Measurements from ENCODE around the gene MYH7B. TPM values are rescaled to one million over a fixed set of nuclear protein-coding genes. Genes with fewer than 3 reads are reported as not detected.

The MYH7B gene
- total and polyA plus RNA-seq, 2 donors (not counting 3 experiments of a cell fraction or from before 2014, with no cell fraction given): 0.03 TPM; not detected in 1

GRCh38 chr20:34970846-34971560 lies 15.3 kb downstream of the MYH7B start:
- intact Hi-C loops (cut with micrococcal nuclease) (no loop called here), dilution Hi-C loops (cut with MboI; ENCODE audit: extremely low pct_ligation_motif_present, low sequenced_read_pairs) (no loop called here)
- Histone ChIP-seq H3K9ac (replicated peaks; ENCODE audit: extremely low read depth, insufficient read depth, low read length) (no peak overlapping the region), H3K9me1 (replicated peaks; ENCODE audit: control insufficient read depth, extremely low read depth, insufficient read depth, low read length) (no peaks in the 10 kb centered on the region), H3K4me2 (ENCODE audit: insufficient read depth, low read length) (no peak overlapping the region), H3K27ac (ENCODE audit: insufficient read depth, low read depth, low read length) (no peak overlapping the region), H3K9me3 (replicated peaks; ENCODE audit: control insufficient read depth, insufficient read depth, low read length) (no peaks in the 10 kb centered on the region), H4K20me1 (replicated peaks; ENCODE audit: control insufficient read depth, extremely low read depth, insufficient read depth, low read length) (no peaks in the 10 kb centered on the region), H3K27me3 (ENCODE audit: control insufficient read depth in 2 of 2, insufficient read depth in 2 of 2, low read length in 2 of 2) (no peaks in the 10 kb centered on the region), H3K79me2 (ENCODE audit: control insufficient read depth, insufficient read depth, low read length) (no peaks in the 10 kb centered on the region), H3K4me1 (ENCODE audit: control insufficient read depth, extremely low read depth, insufficient read depth, low read length) (no peaks in the 10 kb centered on the region), H2AFZ (ENCODE audit: low read depth, low read length) (no peak overlapping the region), H3K36me3 (ENCODE audit: control insufficient read depth in 2 of 2, extremely low read depth in 1 of 2, insufficient read depth in 2 of 2, low read length in 2 of 2) (no peaks in the 10 kb centered on the region), H3K4me3 (replicated peaks in 1 of 3; ENCODE audit: insufficient read depth in 1 of 3, low read depth in 1 of 3, low read length in 3 of 3) (no peak overlapping the region)
- ChIA-PET POLR2A (no interaction called here), CTCF (interaction anchor here (1.0 to 2.1 kb wide), 5 partner anchors 13 to 96 kb away, joined by 3 to 8 read pairs (median 3); partner anchors contain the start of gene MYH7B)
- no peak for TF ChIP-seq JUN (IDR thresholded peaks at IDR 0.05; ENCODE audit: borderline replicate concordance, insufficient read depth, insufficient read length, low read depth)
- TF ChIP-seq MAX (IDR thresholded peaks at IDR 0.05; ENCODE audit: insufficient read depth, insufficient read length): no peak
- TF ChIP-seq FOS (IDR thresholded peaks at IDR 0.05; ENCODE audit: borderline replicate concordance, insufficient read depth, low read length): no peak
- TF ChIP-seq POLR2AphosphoS5 (IDR thresholded peaks at IDR 0.05; ENCODE audit: insufficient read depth, low read depth, low read length): no peak
- no peak for TF ChIP-seq GATA2 (IDR thresholded peaks at IDR 0.05; ENCODE audit: insufficient read depth, insufficient read length, low read depth, low read length)
- TF ChIP-seq POLR2A (IDR thresholded peaks at IDR 0.05; ENCODE audit: low read depth, low read length): no peak
- TF ChIP-seq EZH2 (IDR thresholded peaks at IDR 0.05; ENCODE audit: borderline replicate concordance, low read depth, low read length, severe bottlenecking): no peak
- TF ChIP-seq CTCF (IDR thresholded peaks at IDR 0.05; ENCODE audit: extremely low read depth in 1 of 2, insufficient read depth in 1 of 2, low read depth in 1 of 2, low read length in 2 of 2): no peak
- FAIRE-seq (no peak), DNase-seq (ENCODE audit: low read depth, low spot score) (no peak)
- BruUV-seq (replicated peaks): no TSS peak
